ENCODE results near the gene RPTOR. TPM values are rescaled to one million over a fixed set of nuclear protein-coding genes. Genes with fewer than 3 reads are reported as not detected.
"Not testable (repeated sequence)": the region's sequence is repeated elsewhere in the genome, so short reads cannot be mapped to it uniquely, and the experiment has no call there.

The RPTOR gene
- total and polyA plus RNA-seq, 4 donors, result 12.4 to 46.1 (median 29.7) TPM

DNA sequence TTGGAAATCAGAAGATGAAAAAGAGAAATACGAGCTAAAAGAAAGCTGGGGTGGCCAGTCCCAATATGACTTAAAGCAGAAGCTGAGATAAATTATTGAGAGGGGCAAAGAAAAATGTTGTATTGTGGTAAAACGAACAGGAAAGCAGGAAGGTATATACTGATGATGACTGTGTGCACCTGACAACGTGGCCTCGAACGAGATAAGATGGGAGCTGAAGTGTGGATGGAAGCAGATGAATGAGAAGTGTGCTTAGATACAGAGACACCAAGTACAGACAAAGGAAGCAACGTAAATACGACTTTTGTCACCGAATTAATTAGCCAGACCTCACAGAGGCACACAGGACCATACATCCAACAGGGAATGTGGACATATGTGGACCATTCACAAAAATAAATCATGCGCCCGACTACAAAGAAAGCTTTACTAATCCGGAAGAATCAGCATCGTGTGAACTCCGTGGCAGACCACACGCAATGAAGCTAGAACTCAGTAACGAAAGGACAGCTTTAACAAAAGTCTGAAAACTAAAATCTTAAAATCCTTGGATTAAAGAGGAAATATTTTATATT is 218.7 kb downstream of the RPTOR start:
- no peak overlapping the region for H3K9ac ChIP-seq (ENCODE audit: insufficient read depth in 1 of 2, low read length in 2 of 2)
- TF ChIP-seq, protein P1, sequence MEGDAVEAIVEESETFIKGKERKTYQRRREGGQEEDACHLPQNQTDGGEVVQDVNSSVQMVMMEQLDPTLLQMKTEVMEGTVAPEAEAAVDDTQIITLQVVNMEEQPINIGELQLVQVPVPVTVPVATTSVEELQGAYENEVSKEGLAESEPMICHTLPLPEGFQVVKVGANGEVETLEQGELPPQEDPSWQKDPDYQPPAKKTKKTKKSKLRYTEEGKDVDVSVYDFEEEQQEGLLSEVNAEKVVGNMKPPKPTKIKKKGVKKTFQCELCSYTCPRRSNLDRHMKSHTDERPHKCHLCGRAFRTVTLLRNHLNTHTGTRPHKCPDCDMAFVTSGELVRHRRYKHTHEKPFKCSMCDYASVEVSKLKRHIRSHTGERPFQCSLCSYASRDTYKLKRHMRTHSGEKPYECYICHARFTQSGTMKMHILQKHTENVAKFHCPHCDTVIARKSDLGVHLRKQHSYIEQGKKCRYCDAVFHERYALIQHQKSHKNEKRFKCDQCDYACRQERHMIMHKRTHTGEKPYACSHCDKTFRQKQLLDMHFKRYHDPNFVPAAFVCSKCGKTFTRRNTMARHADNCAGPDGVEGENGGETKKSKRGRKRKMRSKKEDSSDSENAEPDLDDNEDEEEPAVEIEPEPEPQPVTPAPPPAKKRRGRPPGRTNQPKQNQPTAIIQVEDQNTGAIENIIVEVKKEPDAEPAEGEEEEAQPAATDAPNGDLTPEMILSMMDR (IDR thresholded peaks at IDR 0.05; ENCODE audit: control extremely low read depth, extremely low read depth), result no peak
- H3K4me3 ChIP-seq, result no peak overlapping the region
- H3K27me3 ChIP-seq (ENCODE audit: control insufficient read depth in 3 of 3, insufficient read depth in 3 of 3, low read length in 2 of 3), result no peaks in the 10 kb centered on the region
- 67 to 81% methylated on average over 15 of the region's 15 CpGs for WGBS, 2 donors
- DNase-seq (no peak), ATAC-seq (ENCODE audit: insufficient read depth, low FRiP score) (no peak)
- H3K4me1 ChIP-seq (ENCODE audit: control insufficient read depth in 5 of 5, insufficient read depth in 5 of 5, low read length in 5 of 5), result peaks cover 0 to 16% (median 5%) of the 10 kb centered on the region in 5 donors
- H3K27ac ChIP-seq (ENCODE audit: low read depth in 1 of 2, low read length in 1 of 2), result no peak overlapping the region
- H3K9me3 ChIP-seq (ENCODE audit: control insufficient read depth in 4 of 4, insufficient read depth in 3 of 4, low read length in 3 of 4), result no peaks in the 10 kb centered on the region
- peaks cover 0 to 6% (median 0%) of the 10 kb centered on the region in 4 donors for H3K36me3 ChIP-seq (ENCODE audit: control insufficient read depth in 4 of 4, insufficient read depth in 4 of 4, low read length in 4 of 4)

DNA sequence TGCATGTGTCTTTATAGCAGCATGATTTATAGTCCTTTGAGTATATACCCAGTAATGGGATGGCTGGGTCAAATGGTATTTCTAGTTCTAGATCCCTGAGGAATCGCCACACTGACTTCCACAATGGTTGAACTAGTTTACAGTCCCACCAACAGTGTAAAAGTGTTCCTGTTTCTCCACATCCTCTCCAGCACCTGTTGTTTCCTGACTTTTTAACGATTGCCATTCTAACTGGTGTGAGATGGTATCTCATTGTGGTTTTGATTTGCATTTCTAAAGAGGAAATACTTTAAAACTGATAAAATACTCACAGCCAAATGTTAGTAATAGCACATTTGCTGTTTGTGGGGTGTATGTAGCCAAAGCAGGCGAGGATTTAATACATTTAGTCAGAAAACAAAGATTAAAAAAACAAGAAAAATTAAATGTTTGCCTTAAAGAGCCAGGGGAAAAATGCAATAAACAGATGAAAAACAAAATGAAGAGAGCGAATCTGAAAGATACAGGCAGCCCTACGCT is 220.0 kb downstream of the RPTOR start:
- not testable (repeated sequence) for H3K4me1 ChIP-seq (ENCODE audit: control insufficient read depth in 5 of 5, insufficient read depth in 5 of 5, low read length in 5 of 5); H3K9ac ChIP-seq (ENCODE audit: insufficient read depth in 1 of 2, low read length in 2 of 2); H3K9me3 ChIP-seq (ENCODE audit: control insufficient read depth in 4 of 4, insufficient read depth in 3 of 4, low read length in 3 of 4); H3K27me3 ChIP-seq (ENCODE audit: control insufficient read depth in 3 of 3, insufficient read depth in 3 of 3, low read length in 2 of 3); H3K36me3 ChIP-seq (ENCODE audit: control insufficient read depth in 4 of 4, insufficient read depth in 4 of 4, low read length in 4 of 4); DNase-seq; ATAC-seq (ENCODE audit: insufficient read depth, low FRiP score); H3K4me3 ChIP-seq; H3K27ac ChIP-seq (ENCODE audit: low read depth in 1 of 2, low read length in 1 of 2)
- 44 to 62% methylated on average over 4 of the region's 5 CpGs for WGBS, 2 donors

DNA sequence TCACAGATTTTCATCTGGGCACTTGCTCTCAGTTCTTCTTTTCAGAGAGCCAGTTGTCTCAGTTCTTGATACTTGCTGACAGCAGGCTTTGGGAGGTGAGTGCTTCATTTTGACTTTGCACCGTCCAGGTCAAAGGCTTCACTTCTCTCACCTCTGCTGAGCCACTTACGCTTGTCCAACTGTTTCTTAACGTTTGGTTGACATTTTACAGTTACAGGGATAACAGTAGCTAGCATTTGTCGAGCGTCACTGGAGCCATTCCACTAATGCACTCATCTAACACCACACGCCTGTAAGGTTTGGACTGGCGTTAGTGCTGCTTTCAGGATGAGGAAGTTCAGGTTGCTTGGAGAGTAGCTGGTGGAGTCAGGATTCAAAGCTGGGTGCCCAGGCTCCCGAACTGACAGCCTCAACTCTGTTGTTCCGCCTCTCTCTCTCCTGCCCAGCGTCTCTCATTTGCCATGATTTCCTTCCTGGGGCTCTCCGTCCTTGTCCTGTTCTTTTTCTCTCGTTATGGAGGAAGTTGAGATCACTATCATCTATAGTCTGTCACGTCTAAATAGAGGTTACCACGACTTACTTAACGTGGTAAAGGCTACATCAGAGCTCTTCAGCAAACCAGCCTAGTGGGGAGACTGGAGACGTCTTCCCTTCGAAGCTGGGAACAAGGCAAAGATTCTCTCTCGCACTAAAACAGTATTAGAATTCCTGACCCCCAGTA is 220.8 kb downstream of the RPTOR start:
- ATAC-seq (ENCODE audit: insufficient read depth, low FRiP score) (no peak), DNase-seq (no peak)
- Histone ChIP-seq H3K4me3 (no peak overlapping the region), H3K27me3 (ENCODE audit: control insufficient read depth in 3 of 3, insufficient read depth in 3 of 3, low read length in 2 of 3) (no peaks in the 10 kb centered on the region), H3K36me3 (ENCODE audit: control insufficient read depth in 4 of 4, insufficient read depth in 4 of 4, low read length in 4 of 4) (peaks cover 0 to 3% (median 0%) of the 10 kb centered on the region in 4 donors), H3K27ac (ENCODE audit: low read depth in 1 of 2, low read length in 1 of 2) (peak overlapping the region in 1 of 2 donors; percentile 32), H3K9me3 (ENCODE audit: control insufficient read depth in 4 of 4, insufficient read depth in 3 of 4, low read length in 3 of 4) (no peaks in the 10 kb centered on the region), H3K9ac (ENCODE audit: insufficient read depth in 1 of 2, low read length in 2 of 2) (no peak overlapping the region), H3K4me1 (ENCODE audit: control insufficient read depth in 5 of 5, insufficient read depth in 5 of 5, low read length in 5 of 5) (peaks cover 0 to 5% (median 0%) of the 10 kb centered on the region in 5 donors)
- 32 to 60% methylated on average over 18 of the region's 18 CpGs for WGBS, 2 donors
- TF ChIP-seq, protein P1 (IDR thresholded peaks at IDR 0.05; ENCODE audit: control extremely low read depth, extremely low read depth), result no peak

DNA sequence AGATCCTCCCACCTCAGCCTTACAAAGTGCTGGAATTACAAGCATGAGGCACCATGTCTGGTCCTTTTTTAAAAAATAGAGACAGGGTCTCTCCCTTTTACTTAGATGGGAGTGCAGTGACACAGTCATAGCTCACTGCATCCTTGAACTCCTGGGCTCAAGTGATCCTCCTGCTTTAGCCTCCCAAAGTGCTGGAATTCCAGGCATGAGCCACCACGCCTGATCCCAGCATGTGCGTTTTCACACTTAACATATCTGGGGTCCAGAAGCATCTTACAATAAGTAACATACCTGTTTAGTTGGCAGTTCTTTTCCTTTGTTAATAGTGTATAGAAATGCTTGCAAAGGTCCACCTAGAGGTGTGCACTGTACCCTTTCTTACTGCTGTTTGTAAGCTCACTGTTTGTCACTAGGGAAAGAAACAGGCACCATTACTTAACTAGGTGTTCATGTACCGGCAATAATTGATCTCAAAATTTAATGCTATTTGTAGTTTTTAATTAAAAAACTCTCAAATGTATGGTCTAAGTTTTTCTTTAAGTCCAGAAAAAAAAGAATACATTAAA is 221.7 kb downstream of the RPTOR start:
- Histone ChIP-seq H3K36me3 (ENCODE audit: control insufficient read depth in 4 of 4, insufficient read depth in 4 of 4, low read length in 4 of 4) (peaks cover 0 to 8% (median 0%) of the 10 kb centered on the region in 4 donors), H3K27ac (ENCODE audit: low read depth in 1 of 2, low read length in 1 of 2) (no peak overlapping the region), H3K9me3 (ENCODE audit: control insufficient read depth in 4 of 4, insufficient read depth in 3 of 4, low read length in 3 of 4) (no peaks in the 10 kb centered on the region), H3K9ac (ENCODE audit: insufficient read depth in 1 of 2, low read length in 2 of 2) (no peak overlapping the region), H3K27me3 (ENCODE audit: control insufficient read depth in 3 of 3, insufficient read depth in 3 of 3, low read length in 2 of 3) (no peaks in the 10 kb centered on the region), H3K4me3 (no peak overlapping the region), H3K4me1 (ENCODE audit: control insufficient read depth in 5 of 5, insufficient read depth in 5 of 5, low read length in 5 of 5) (peaks cover 0 to 3% (median 0%) of the 10 kb centered on the region in 5 donors)
- DNase-seq, result no peak
- 90 to 94% methylated on average over 3 of the region's 3 CpGs for WGBS, 2 donors
- TF ChIP-seq, protein P1 (IDR thresholded peaks at IDR 0.05; ENCODE audit: control extremely low read depth, extremely low read depth), result no peak
- no peak for ATAC-seq (ENCODE audit: insufficient read depth, low FRiP score)

Measured in lung (tissue), 12 donors.